ENCODE measurements around the gene CCDC88B. TPM values are rescaled to one million over a fixed set of nuclear protein-coding genes. Genes with fewer than 3 reads are reported as not detected.

Gene CCDC88B
- total and polyA plus RNA-seq, 10 of the 15 experiments (the other 5 are each of a cell fraction or from before 2014, with no cell fraction given): 0.24 to 66.0 (median 19.2) TPM

DNA sequence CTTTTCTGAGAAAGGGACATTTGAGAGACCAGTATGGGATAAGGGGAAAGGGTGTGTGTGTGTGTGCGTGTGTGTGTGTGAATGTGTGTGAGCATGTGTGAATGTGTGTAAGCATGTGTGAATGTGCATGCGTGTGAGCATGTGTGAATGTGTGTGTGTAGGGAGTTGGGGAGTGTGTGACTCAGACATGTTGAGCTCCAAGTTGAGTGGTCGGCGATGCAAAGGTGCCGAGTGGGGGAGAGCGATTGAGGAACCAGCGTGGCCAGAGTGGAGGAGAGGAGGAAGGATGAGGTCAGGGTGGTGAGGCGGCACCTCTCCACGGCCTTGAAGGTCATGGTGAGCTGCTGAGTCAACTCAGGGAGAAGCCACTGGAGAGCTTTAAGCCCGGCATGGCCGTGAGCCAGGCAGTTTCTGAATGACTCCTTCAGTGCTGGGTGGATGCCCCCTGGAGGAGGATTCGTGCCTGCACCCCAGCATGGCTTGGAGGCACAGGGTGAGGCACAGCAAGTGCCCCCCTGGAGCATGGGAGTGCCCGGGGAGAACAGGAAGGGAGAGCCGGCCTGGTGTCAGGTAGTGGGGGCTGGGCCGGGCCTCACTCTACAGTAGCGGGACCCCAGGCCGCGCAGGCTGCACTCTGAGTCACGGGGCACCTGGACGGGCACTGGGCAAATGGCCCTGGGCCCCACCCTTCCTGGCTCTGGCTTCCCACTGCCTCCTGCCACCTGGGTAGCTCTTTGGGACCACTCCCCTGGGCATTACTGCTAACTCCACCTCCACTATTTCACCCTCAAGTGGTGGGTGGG lies 8.2 kb upstream of the CCDC88B start (continued):
- TF ChIP-seq, protein P1, sequence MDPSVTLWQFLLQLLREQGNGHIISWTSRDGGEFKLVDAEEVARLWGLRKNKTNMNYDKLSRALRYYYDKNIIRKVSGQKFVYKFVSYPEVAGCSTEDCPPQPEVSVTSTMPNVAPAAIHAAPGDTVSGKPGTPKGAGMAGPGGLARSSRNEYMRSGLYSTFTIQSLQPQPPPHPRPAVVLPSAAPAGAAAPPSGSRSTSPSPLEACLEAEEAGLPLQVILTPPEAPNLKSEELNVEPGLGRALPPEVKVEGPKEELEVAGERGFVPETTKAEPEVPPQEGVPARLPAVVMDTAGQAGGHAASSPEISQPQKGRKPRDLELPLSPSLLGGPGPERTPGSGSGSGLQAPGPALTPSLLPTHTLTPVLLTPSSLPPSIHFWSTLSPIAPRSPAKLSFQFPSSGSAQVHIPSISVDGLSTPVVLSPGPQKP (IDR thresholded peaks at IDR 0.05; ENCODE audit: low read depth, low read length): no peak
- TF ChIP-seq TCF7 (IDR thresholded peaks at IDR 0.05; ENCODE audit: borderline replicate concordance): no peak
- TF ChIP-seq ZBTB4 (CRISPR knock-in tag; IDR thresholded peaks at IDR 0.05): no peak
- TF ChIP-seq WRNIP1 (IDR thresholded peaks at IDR 0.05; ENCODE audit: borderline replicate concordance, low read depth, low read length): no peak
- no peak for TF ChIP-seq CUX1 (IDR thresholded peaks at IDR 0.05; ENCODE audit: insufficient replicate concordance, low read depth, low read length)
- TF ChIP-seq SREBF2 (IDR thresholded peaks at IDR 0.05; ENCODE audit: low read length): no peak
- TF ChIP-seq NFYA (IDR thresholded peaks at IDR 0.05; ENCODE audit: borderline replicate concordance, low read depth, low read length): no peak
- TF ChIP-seq STAT1 (conservative IDR thresholded peaks at IDR 0.05): 0 out of 2 replicates have a peak, but pooled peaks have one; percentile 13
- TF ChIP-seq ZNF207 (IDR thresholded peaks at IDR 0.05; ENCODE audit: borderline replicate concordance): no peak
- peak; percentile 86; the same call in 1 of the 2 replicates for TF ChIP-seq ESRRA (IDR thresholded peaks at IDR 0.05; ENCODE audit: low read length)
- peak; percentile 87 for TF ChIP-seq ATF7 (IDR thresholded peaks at IDR 0.05; ENCODE audit: low read depth)
- TF ChIP-seq ETV6 (conservative IDR thresholded peaks at IDR 0.05 in 1 of 2, IDR thresholded peaks at IDR 0.05 in 1 of 2; ENCODE audit: borderline replicate concordance in 1 of 2, low read depth in 1 of 2): peak in 1 of 2 experiments; percentile 68; a peak in 1 of 4 replicates
- TF ChIP-seq CEBPB (IDR thresholded peaks at IDR 0.05; ENCODE audit: borderline replicate concordance in 1 of 2, low read depth in 2 of 2, low read length in 2 of 2): no peak
- TF ChIP-seq ZNF217 (IDR thresholded peaks at IDR 0.05): peak; percentile 64; the same call in 1 of the 2 replicates
- TF ChIP-seq NRF1 (conservative IDR thresholded peaks at IDR 0.05; ENCODE audit: low read depth, low read length): no peak
- 0 out of 2 replicates have a peak, but pooled peaks have one; percentile 79 for TF ChIP-seq JUND (IDR thresholded peaks at IDR 0.05; ENCODE audit: low read depth, low read length)
- TF ChIP-seq, protein P2, sequence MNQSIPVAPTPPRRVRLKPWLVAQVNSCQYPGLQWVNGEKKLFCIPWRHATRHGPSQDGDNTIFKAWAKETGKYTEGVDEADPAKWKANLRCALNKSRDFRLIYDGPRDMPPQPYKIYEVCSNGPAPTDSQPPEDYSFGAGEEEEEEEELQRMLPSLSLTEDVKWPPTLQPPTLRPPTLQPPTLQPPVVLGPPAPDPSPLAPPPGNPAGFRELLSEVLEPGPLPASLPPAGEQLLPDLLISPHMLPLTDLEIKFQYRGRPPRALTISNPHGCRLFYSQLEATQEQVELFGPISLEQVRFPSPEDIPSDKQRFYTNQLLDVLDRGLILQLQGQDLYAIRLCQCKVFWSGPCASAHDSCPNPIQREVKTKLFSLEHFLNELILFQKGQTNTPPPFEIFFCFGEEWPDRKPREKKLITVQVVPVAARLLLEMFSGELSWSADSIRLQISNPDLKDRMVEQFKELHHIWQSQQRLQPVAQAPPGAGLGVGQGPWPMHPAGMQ (IDR thresholded peaks at IDR 0.05; ENCODE audit: borderline replicate concordance): no peak
- peak; percentile 97 for TF ChIP-seq NBN (IDR thresholded peaks at IDR 0.05)
